ACC112 (cell line): ENCODE data around the gene CD14.
"Not testable (repeated sequence)": the region's sequence is repeated elsewhere in the genome, so short reads cannot be mapped to it uniquely, and the experiment has no call there.

Source experiments
- H2AFZ ChIP-seq: fragments of 200-600 bp; sonication (generic); one replicate; pipeline ENCODE4 v1.6.0; 2017; ENCODE audit warnings: antibody characterized with exemption, low read length; ENCODE audit not compliant: unreplicated experiment
- H3K27ac ChIP-seq: fragments of 200-600 bp; sonication (generic); 2 replicates; pipeline ENCODE4 v1.5.1; 2014; ENCODE audit warnings: low read depth, mild to moderate bottlenecking, antibody characterized with exemption, low read length, moderate library complexity
- H3K27me3 ChIP-seq: fragments of 200-600 bp; sonication (generic); 2 replicates; pipeline ENCODE4 v1.6.1; 2014; ENCODE audit warnings: mild to moderate bottlenecking, antibody characterized with exemption, low read length, moderate library complexity, mixed read lengths; ENCODE audit not compliant: insufficient read depth
- H3K36me3 ChIP-seq: fragments of 200-600 bp; sonication (generic); 2 replicates; pipeline ENCODE4 v1.6.1; 2016; ENCODE audit warnings: mild to moderate bottlenecking, antibody characterized with exemption, low read length, moderate library complexity, mixed read lengths; ENCODE audit not compliant: insufficient read depth
- H3K4me1 ChIP-seq: fragments of 200-600 bp; sonication (generic); one replicate; pipeline ENCODE4 v1.6.1; 2016; ENCODE audit warnings: low read length, mixed read lengths; ENCODE audit not compliant: insufficient read depth, unreplicated experiment, control insufficient read depth
- H3K4me3 ChIP-seq: fragments of 200-600 bp; sonication (generic); 2 replicates; pipeline ENCODE4 v1.5.1; 2014; ENCODE audit warnings: mild to moderate bottlenecking, low read depth, low read length
- H3K79me2 ChIP-seq: fragments of 200-600 bp; sonication (generic); one replicate; pipeline ENCODE4 v1.6.0; 2016; ENCODE audit warnings: low read length; ENCODE audit not compliant: control insufficient read depth, unreplicated experiment, insufficient read depth

The CD14 gene

GRCh38 chr5:140622301-140622700 lies 10.7 kb downstream of the CD14 start:
- no peak overlapping the region for H3K4me3 ChIP-seq
- H3K27me3 ChIP-seq = 0 out of 2 replicates have a peak, but pooled peaks cover 4% of the 10 kb centered on the region
- no peak overlapping the region for H3K27ac ChIP-seq
- no peaks in the 10 kb centered on the region for H3K36me3 ChIP-seq
- no peaks in the 10 kb centered on the region for H3K79me2 ChIP-seq
- H2AFZ ChIP-seq = no peak overlapping the region
- no peaks in the 10 kb centered on the region for H3K4me1 ChIP-seq

- Histone ChIP-seq H2AFZ (no peak overlapping the region), H3K79me2 (no peaks in the 10 kb centered on the region), H3K27ac (no peak overlapping the region), H3K4me3 (no peak overlapping the region), H3K4me1 (peaks cover 13% of the 10 kb centered on the region), H3K36me3 (no peaks in the 10 kb centered on the region), H3K27me3 (no peaks in the 10 kb centered on the region)
These were observed 21.9 kb downstream of the CD14 start for GRCh38 chr5:140611020-140611521.

GRCh38 chr5:140609126-140609525 lies 23.8 kb downstream of the CD14 start:
- H3K36me3 ChIP-seq = no peaks in the 10 kb centered on the region
- H3K4me3 ChIP-seq = no peak overlapping the region
- H3K4me1 ChIP-seq = peaks cover 13% of the 10 kb centered on the region
- no peaks in the 10 kb centered on the region for H3K79me2 ChIP-seq
- H3K27ac ChIP-seq = no peak overlapping the region
- no peak overlapping the region for H2AFZ ChIP-seq
- no peaks in the 10 kb centered on the region for H3K27me3 ChIP-seq

- Histone ChIP-seq H3K27me3 (no peaks in the 10 kb centered on the region), H3K4me3 (no peak overlapping the region), H3K4me1 (peaks cover 13% of the 10 kb centered on the region), H3K36me3 (no peaks in the 10 kb centered on the region), H3K27ac (no peak overlapping the region), H3K79me2 (no peaks in the 10 kb centered on the region), H2AFZ (no peak overlapping the region)
These were observed 24.3 kb downstream of the CD14 start for GRCh38 chr5:140608722-140609121.

- Histone ChIP-seq H3K4me1 (peaks cover 23% of the 10 kb centered on the region), H3K36me3 (no peaks in the 10 kb centered on the region), H3K27ac (no peak overlapping the region), H3K4me3 (no peak overlapping the region), H2AFZ (no peak overlapping the region), H3K27me3 (no peaks in the 10 kb centered on the region), H3K79me2 (no peaks in the 10 kb centered on the region)
These were observed 25.9 kb downstream of the CD14 start for GRCh38 chr5:140607031-140607430.

GRCh38 chr5:140605879-140606278 lies 27.1 kb downstream of the CD14 start:
- no peak overlapping the region for H3K4me3 ChIP-seq
- no peaks in the 10 kb centered on the region for H3K36me3 ChIP-seq
- no peak overlapping the region for H2AFZ ChIP-seq
- peaks cover 23% of the 10 kb centered on the region for H3K4me1 ChIP-seq
- H3K27ac ChIP-seq = no peak overlapping the region
- H3K27me3 ChIP-seq = no peaks in the 10 kb centered on the region
- H3K79me2 ChIP-seq = no peaks in the 10 kb centered on the region

- Histone ChIP-seq H3K27me3 (no peaks in the 10 kb centered on the region), H3K4me3 (no peak overlapping the region), H3K36me3 (no peaks in the 10 kb centered on the region), H2AFZ (no peak overlapping the region), H3K27ac (no peak overlapping the region), H3K4me1 (peaks cover 16% of the 10 kb centered on the region), H3K79me2 (no peaks in the 10 kb centered on the region)
These were observed 29.2 kb downstream of the CD14 start for GRCh38 chr5:140603734-140604133.

GRCh38 chr5:140603446-140603698 lies 29.6 kb downstream of the CD14 start:
- H2AFZ ChIP-seq, H3K27ac ChIP-seq, H3K4me3 ChIP-seq, H3K27me3 ChIP-seq, H3K36me3 ChIP-seq, H3K79me2 ChIP-seq: not testable (repeated sequence)
- H3K4me1 ChIP-seq = peaks cover 13% of the 10 kb centered on the region

- Histone ChIP-seq H2AFZ (no peak overlapping the region), H3K27ac (no peak overlapping the region), H3K79me2 (no peaks in the 10 kb centered on the region), H3K27me3 (no peaks in the 10 kb centered on the region), H3K4me3 (no peak overlapping the region), H3K4me1 (peaks cover 12% of the 10 kb centered on the region), H3K36me3 (no peaks in the 10 kb centered on the region)
These were observed 30.8 kb downstream of the CD14 start for GRCh38 chr5:140602147-140602546.

GRCh38 chr5:140600096-140600495 lies 32.9 kb downstream of the CD14 start:
- no peak overlapping the region for H2AFZ ChIP-seq
- H3K79me2 ChIP-seq = no peaks in the 10 kb centered on the region
- H3K36me3 ChIP-seq = no peaks in the 10 kb centered on the region
- no peak overlapping the region for H3K27ac ChIP-seq
- H3K4me1 ChIP-seq = peaks cover 18% of the 10 kb centered on the region
- no peaks in the 10 kb centered on the region for H3K27me3 ChIP-seq
- H3K4me3 ChIP-seq = no peak overlapping the region

GRCh38 chr5:140598836-140599235 lies 34.1 kb downstream of the CD14 start:
- Histone ChIP-seq H3K36me3 (no peaks in the 10 kb centered on the region), H3K4me3 (no peak overlapping the region), H3K27ac (no peak overlapping the region), H2AFZ (no peak overlapping the region), H3K79me2 (no peaks in the 10 kb centered on the region), H3K4me1 (peaks cover 18% of the 10 kb centered on the region), H3K27me3 (no peaks in the 10 kb centered on the region)
